ENCODE data around the gene ATRIP.

The ATRIP gene

DNA sequence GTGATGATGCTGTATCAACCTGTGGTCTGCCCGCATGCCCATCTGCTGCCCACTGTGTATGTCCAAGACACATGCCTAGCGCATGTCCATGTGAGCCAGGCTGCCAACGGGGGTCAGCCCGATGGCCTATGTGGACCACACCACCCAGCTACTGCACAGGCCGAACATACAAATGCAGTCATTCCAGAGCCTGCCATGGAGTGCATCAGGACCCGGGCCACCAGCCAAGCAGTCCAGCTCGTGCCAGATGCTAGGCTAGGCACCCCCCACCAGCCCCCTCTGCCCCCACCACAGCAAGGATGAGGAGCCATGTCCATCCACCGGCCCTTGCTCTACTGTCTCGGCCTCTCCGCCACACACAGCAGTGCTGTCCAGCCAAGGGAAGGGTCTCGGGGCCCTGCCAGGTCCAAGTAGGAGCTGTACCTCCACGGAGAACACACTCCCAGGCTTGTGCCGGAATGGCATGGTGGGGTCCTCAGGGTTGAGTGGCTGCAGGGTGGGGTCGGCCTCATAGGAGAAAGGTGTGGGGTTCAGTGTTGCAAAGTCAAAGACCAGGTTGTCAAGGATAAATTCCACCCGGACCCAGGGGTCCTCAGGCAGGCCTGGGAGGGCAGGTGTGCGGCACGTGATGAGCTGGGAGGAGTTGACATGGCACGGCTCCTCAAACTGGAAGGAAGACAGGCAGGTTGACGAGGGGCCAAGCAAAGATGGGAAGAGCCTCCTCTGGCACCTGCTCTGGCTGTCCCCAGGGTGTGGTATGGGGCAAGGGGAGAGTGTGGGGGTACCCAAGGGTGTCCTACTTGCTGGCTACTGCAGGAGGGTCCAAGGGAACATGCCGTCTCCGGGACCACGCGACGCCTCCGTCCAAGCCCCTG, 31.9 kb upstream of the ATRIP start:
- peaks cover 26% of the 10 kb centered on the region; the same call in 1 of the 2 replicates for H3K27me3 ChIP-seq (replicated peaks; ENCODE audit: insufficient read depth, low read length)
- H3K27ac ChIP-seq (ENCODE audit: low read length), result no peak overlapping the region
- no peaks in the 10 kb centered on the region for H3K9me2 ChIP-seq (replicated peaks; ENCODE audit: insufficient read depth, low read length)
- no peak overlapping the region for H3K4me3 ChIP-seq (ENCODE audit: low read length)
- H3K79me2 ChIP-seq (ENCODE audit: low read length), result no peaks in the 10 kb centered on the region
- no peak for TF ChIP-seq EZH2 (optimal IDR thresholded peaks at IDR 0.05; ENCODE audit: low read depth, low read length)
- TF ChIP-seq, protein P1, sequence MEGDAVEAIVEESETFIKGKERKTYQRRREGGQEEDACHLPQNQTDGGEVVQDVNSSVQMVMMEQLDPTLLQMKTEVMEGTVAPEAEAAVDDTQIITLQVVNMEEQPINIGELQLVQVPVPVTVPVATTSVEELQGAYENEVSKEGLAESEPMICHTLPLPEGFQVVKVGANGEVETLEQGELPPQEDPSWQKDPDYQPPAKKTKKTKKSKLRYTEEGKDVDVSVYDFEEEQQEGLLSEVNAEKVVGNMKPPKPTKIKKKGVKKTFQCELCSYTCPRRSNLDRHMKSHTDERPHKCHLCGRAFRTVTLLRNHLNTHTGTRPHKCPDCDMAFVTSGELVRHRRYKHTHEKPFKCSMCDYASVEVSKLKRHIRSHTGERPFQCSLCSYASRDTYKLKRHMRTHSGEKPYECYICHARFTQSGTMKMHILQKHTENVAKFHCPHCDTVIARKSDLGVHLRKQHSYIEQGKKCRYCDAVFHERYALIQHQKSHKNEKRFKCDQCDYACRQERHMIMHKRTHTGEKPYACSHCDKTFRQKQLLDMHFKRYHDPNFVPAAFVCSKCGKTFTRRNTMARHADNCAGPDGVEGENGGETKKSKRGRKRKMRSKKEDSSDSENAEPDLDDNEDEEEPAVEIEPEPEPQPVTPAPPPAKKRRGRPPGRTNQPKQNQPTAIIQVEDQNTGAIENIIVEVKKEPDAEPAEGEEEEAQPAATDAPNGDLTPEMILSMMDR (IDR thresholded peaks at IDR 0.05; ENCODE audit: low read length), result no peak
- no peak for TF ChIP-seq EZH2phosphoT487 (IDR thresholded peaks at IDR 0.05; ENCODE audit: low read length)
- no peaks in the 10 kb centered on the region for H3F3A ChIP-seq (ENCODE audit: insufficient read depth, low read length)
- H3K9me3 ChIP-seq (replicated peaks; ENCODE audit: insufficient read depth, low read length), result no peaks in the 10 kb centered on the region
- no peaks in the 10 kb centered on the region for H3K4me1 ChIP-seq (ENCODE audit: low read length)
- H2AFZ ChIP-seq (ENCODE audit: low read length), result no peak overlapping the region
- H3K4me2 ChIP-seq (ENCODE audit: low read depth, low read length), result no peak overlapping the region
- H4K20me1 ChIP-seq (ENCODE audit: insufficient read depth, low read length), result no peaks in the 10 kb centered on the region
- H3K9ac ChIP-seq (ENCODE audit: low read length), result no peak overlapping the region
- H3K36me3 ChIP-seq (replicated peaks; ENCODE audit: insufficient read depth, low read length), result no peaks in the 10 kb centered on the region
- DNase-seq, result no peak

DNA sequence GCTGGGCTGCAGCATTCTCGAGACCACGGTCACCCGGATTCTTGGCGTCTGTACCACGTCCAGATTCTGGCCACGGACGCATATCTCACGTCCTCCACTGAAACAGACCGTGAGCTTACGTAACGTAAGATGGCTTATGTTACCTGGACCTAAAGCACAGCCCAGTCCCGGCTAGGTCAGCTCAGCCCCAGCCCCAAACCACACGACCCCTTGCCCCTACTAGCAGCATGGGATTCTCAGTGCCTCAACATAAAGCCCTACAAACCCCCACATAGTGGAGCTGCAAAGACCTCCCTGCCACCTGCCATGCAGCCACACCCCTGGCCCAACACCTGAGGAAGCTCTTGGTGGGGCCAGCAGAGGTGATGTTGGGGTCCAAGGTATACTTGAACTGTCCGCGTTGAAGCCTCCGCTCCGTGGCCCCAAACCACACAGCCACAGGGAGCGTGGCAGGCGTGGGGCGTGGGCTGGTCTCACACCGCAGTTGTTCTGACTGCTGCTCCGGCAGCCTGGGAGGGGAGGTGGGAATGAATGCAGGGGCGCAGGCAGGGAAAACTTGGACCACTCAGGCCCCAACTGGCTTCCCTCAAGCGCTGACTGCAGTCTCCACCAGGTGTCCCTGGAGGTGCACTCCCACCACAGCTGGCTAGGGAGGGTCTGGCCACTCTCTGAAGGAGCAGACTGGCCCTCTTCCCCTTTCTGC, 31.1 kb upstream of the ATRIP start:
- no peak overlapping the region for H3K27ac ChIP-seq (ENCODE audit: low read length)
- peaks cover 27% of the 10 kb centered on the region; the same call in 1 of the 2 replicates for H3K27me3 ChIP-seq (replicated peaks; ENCODE audit: insufficient read depth, low read length)
- H3K4me2 ChIP-seq (ENCODE audit: low read depth, low read length), result no peak overlapping the region
- no peak for DNase-seq
- H2AFZ ChIP-seq (ENCODE audit: low read length), result no peak overlapping the region
- H3F3A ChIP-seq (ENCODE audit: insufficient read depth, low read length), result no peaks in the 10 kb centered on the region
- no peaks in the 10 kb centered on the region for H3K36me3 ChIP-seq (replicated peaks; ENCODE audit: insufficient read depth, low read length)
- H4K20me1 ChIP-seq (ENCODE audit: insufficient read depth, low read length), result no peaks in the 10 kb centered on the region
- H3K79me2 ChIP-seq (ENCODE audit: low read length), result no peaks in the 10 kb centered on the region
- H3K4me1 ChIP-seq (ENCODE audit: low read length), result no peaks in the 10 kb centered on the region
- no peaks in the 10 kb centered on the region for H3K9me3 ChIP-seq (replicated peaks; ENCODE audit: insufficient read depth, low read length)
- no peak overlapping the region for H3K4me3 ChIP-seq (ENCODE audit: low read length)
- H3K9ac ChIP-seq (ENCODE audit: low read length), result no peak overlapping the region
- TF ChIP-seq EZH2phosphoT487 (IDR thresholded peaks at IDR 0.05; ENCODE audit: low read length), result no peak
- TF ChIP-seq, protein P1 (IDR thresholded peaks at IDR 0.05; ENCODE audit: low read length), result no peak
- TF ChIP-seq EZH2 (optimal IDR thresholded peaks at IDR 0.05; ENCODE audit: low read depth, low read length), result no peak
- H3K9me2 ChIP-seq (replicated peaks; ENCODE audit: insufficient read depth, low read length), result no peaks in the 10 kb centered on the region

DNA sequence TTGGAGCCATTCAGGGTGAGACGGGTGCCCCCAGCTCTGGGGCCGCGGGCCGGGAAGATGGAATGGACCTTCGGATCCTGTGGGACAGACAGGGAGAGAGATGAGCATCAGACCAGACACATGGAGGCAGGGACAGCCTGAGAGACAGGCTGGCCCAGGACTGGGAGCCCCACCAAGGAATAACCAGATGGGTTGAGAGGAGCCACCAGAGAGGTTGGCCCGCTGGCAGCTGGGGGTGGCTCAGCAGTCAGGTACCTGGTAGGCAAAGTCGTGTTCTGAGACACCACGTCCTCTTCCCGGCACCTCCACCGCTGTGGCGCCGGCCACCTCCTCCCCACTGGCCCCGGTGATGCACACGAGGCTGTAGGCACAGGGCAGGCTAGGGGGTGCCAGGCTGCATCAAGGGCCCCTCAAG, 30.4 kb upstream of the ATRIP start:
- H3K4me1 ChIP-seq (ENCODE audit: low read length), result no peaks in the 10 kb centered on the region
- H3K27me3 ChIP-seq (replicated peaks; ENCODE audit: insufficient read depth, low read length), result peaks cover 25% of the 10 kb centered on the region; the same call in 1 of the 2 replicates
- H3K27ac ChIP-seq (ENCODE audit: low read length), result no peak overlapping the region
- no peak overlapping the region for H3K4me2 ChIP-seq (ENCODE audit: low read depth, low read length)
- no peaks in the 10 kb centered on the region for H3K79me2 ChIP-seq (ENCODE audit: low read length)
- H3K9me3 ChIP-seq (replicated peaks; ENCODE audit: insufficient read depth, low read length), result no peaks in the 10 kb centered on the region
- no peak overlapping the region for H3K9ac ChIP-seq (ENCODE audit: low read length)
- H3F3A ChIP-seq (ENCODE audit: insufficient read depth, low read length), result no peaks in the 10 kb centered on the region
- H2AFZ ChIP-seq (ENCODE audit: low read length), result no peak overlapping the region
- H3K9me2 ChIP-seq (replicated peaks; ENCODE audit: insufficient read depth, low read length), result no peaks in the 10 kb centered on the region
- TF ChIP-seq EZH2 (optimal IDR thresholded peaks at IDR 0.05; ENCODE audit: low read depth, low read length) (no peak), EZH2phosphoT487 (IDR thresholded peaks at IDR 0.05; ENCODE audit: low read length) (no peak)
- TF ChIP-seq, protein P1 (IDR thresholded peaks at IDR 0.05; ENCODE audit: low read length), result no peak
- H4K20me1 ChIP-seq (ENCODE audit: insufficient read depth, low read length), result no peaks in the 10 kb centered on the region
- no peaks in the 10 kb centered on the region for H3K36me3 ChIP-seq (replicated peaks; ENCODE audit: insufficient read depth, low read length)
- no peak for DNase-seq
- H3K4me3 ChIP-seq (ENCODE audit: low read length), result no peak overlapping the region

All from MM.1S (cell line).